ENCODE measurements around the gene NAIP. TPM values are rescaled to one million over a fixed set of nuclear protein-coding genes. Genes with fewer than 3 reads are reported as not detected.
"Not testable (repeated sequence)": the region's sequence is repeated elsewhere in the genome, so short reads cannot be mapped to it uniquely, and the experiment has no call there.

NAIP gene
- total and polyA plus RNA-seq, 2 experiments from 2014 or later = 4.4 to 8.7 TPM

- ATAC-seq; H3K79me2 ChIP-seq (replicated peaks; ENCODE audit: insufficient read depth); H3K9me2 ChIP-seq (ENCODE audit: insufficient read depth); H3K4me3 ChIP-seq; DNase-seq (ENCODE audit: low spot score); H3K27me3 ChIP-seq (ENCODE audit: insufficient read depth); H3K27ac Mint-ChIP-seq; H3K4me1 ChIP-seq (ENCODE audit: insufficient read depth); H3F3A ChIP-seq (replicated peaks; ENCODE audit: low read depth); H3K9me3 Mint-ChIP-seq; H3K27ac ChIP-seq (ENCODE audit: low read depth); H4K20me1 ChIP-seq (replicated peaks; ENCODE audit: insufficient read depth); H3K4me3 Mint-ChIP-seq; H3K27me3 Mint-ChIP-seq (ENCODE audit: insufficient read depth, low read depth, poor library complexity); H3K4me2 ChIP-seq; H3K36me3 ChIP-seq (ENCODE audit: insufficient read depth); H3K36me3 Mint-ChIP-seq (ENCODE audit: low read depth); H2AFZ ChIP-seq; H3K4me1 Mint-ChIP-seq: not testable (repeated sequence)
Observed at GRCh38 chr5:71031046-71031776, 6.1 kb upstream of the NAIP start.

- H3K36me3 ChIP-seq (ENCODE audit: insufficient read depth); H3K4me3 Mint-ChIP-seq; H4K20me1 ChIP-seq (replicated peaks; ENCODE audit: insufficient read depth); H3K27me3 Mint-ChIP-seq (ENCODE audit: insufficient read depth, low read depth, poor library complexity); H3K27ac ChIP-seq (ENCODE audit: low read depth); H3K27ac Mint-ChIP-seq; H3K27me3 ChIP-seq (ENCODE audit: insufficient read depth); H3K9me3 Mint-ChIP-seq; H3F3A ChIP-seq (replicated peaks; ENCODE audit: low read depth); DNase-seq (ENCODE audit: low spot score); H3K9me2 ChIP-seq (ENCODE audit: insufficient read depth); H3K4me1 ChIP-seq (ENCODE audit: insufficient read depth); H3K79me2 ChIP-seq (replicated peaks; ENCODE audit: insufficient read depth); H3K4me3 ChIP-seq; H3K36me3 Mint-ChIP-seq (ENCODE audit: low read depth); H3K4me1 Mint-ChIP-seq; H2AFZ ChIP-seq; H3K4me2 ChIP-seq; ATAC-seq: not testable (repeated sequence)
Observed at GRCh38 chr5:71020643-71021042, 4.5 kb downstream of the NAIP start.

- not testable (repeated sequence) for H3K4me3 Mint-ChIP-seq; H3F3A ChIP-seq (replicated peaks; ENCODE audit: low read depth); H4K20me1 ChIP-seq (replicated peaks; ENCODE audit: insufficient read depth); H3K27ac Mint-ChIP-seq; H3K36me3 ChIP-seq (ENCODE audit: insufficient read depth); H3K27ac ChIP-seq (ENCODE audit: low read depth); H3K36me3 Mint-ChIP-seq (ENCODE audit: low read depth); H3K9me2 ChIP-seq (ENCODE audit: insufficient read depth); H2AFZ ChIP-seq; H3K4me3 ChIP-seq; DNase-seq (ENCODE audit: low spot score); H3K27me3 Mint-ChIP-seq (ENCODE audit: insufficient read depth, low read depth, poor library complexity); H3K9me3 Mint-ChIP-seq; H3K4me1 Mint-ChIP-seq; H3K79me2 ChIP-seq (replicated peaks; ENCODE audit: insufficient read depth); H3K27me3 ChIP-seq (ENCODE audit: insufficient read depth); H3K4me2 ChIP-seq; H3K4me1 ChIP-seq (ENCODE audit: insufficient read depth)
- ATAC-seq = peak; percentile 69
Observed at GRCh38 chr5:71018376-71019005, 6.6 kb downstream of the NAIP start.

GRCh38 chr5:71014176-71014575 is 11.0 kb downstream of the NAIP start:
- Histone ChIP-seq H3K9me2 (ENCODE audit: insufficient read depth) (no peaks in the 10 kb centered on the region), H3K79me2 (replicated peaks; ENCODE audit: insufficient read depth) (no peaks in the 10 kb centered on the region), H4K20me1 (replicated peaks; ENCODE audit: insufficient read depth) (no peaks in the 10 kb centered on the region), H3K4me2 (no peak overlapping the region), H3K27ac (ENCODE audit: low read depth) (no peak overlapping the region), H2AFZ (no peak overlapping the region), H3K36me3 (ENCODE audit: insufficient read depth) (no peaks in the 10 kb centered on the region), H3K4me1 (ENCODE audit: insufficient read depth) (no peaks in the 10 kb centered on the region), H3K4me3 (no peak overlapping the region), H3F3A (replicated peaks; ENCODE audit: low read depth) (no peaks in the 10 kb centered on the region), H3K27me3 (ENCODE audit: insufficient read depth) (no peaks in the 10 kb centered on the region)
- ATAC-seq (no peak), DNase-seq (ENCODE audit: low spot score) (no peak)
- H3K27me3 Mint-ChIP-seq (ENCODE audit: insufficient read depth, low read depth, poor library complexity) = peaks cover 3% of the 10 kb centered on the region
- no peaks in the 10 kb centered on the region for H3K36me3 Mint-ChIP-seq (ENCODE audit: low read depth)
- no peaks in the 10 kb centered on the region; the same call in 2 of the 3 replicates for H3K4me1 Mint-ChIP-seq
- H3K9me3 Mint-ChIP-seq = no peaks in the 10 kb centered on the region
- H3K27ac Mint-ChIP-seq = no peak overlapping the region
- H3K4me3 Mint-ChIP-seq = no peak overlapping the region
- TF ChIP-seq ZNF462 (CRISPR knock-in tag; IDR thresholded peaks at IDR 0.05) = no peak
- TF ChIP-seq CREB1 (CRISPR knock-in tag; IDR thresholded peaks at IDR 0.05; ENCODE audit: low read depth) = no peak
- TF ChIP-seq ZNF331 (CRISPR knock-in tag; IDR thresholded peaks at IDR 0.05; ENCODE audit: low read depth) = no peak
- TF ChIP-seq STAT1 (IDR thresholded peaks at IDR 0.05; ENCODE audit: unreplicated experiment) = no peak
- no peak for TF ChIP-seq EZH2phosphoT487 (IDR thresholded peaks at IDR 0.05; ENCODE audit: unreplicated experiment)

Data from GM23338 (cell line).